Neural crest cell (in vitro differentiated cells): Measurements from ENCODE around the gene DSCAM. TPM values are rescaled to one million over a fixed set of nuclear protein-coding genes. Genes with fewer than 3 reads are reported as not detected.

Experiments used
- DNase-seq: peaks from one replicate; pipeline ENCODE4 v3.0.0; 2021; ENCODE audit warnings: low read depth, mixed read lengths, low spot score
- H3K27ac Mint-ChIP-seq: one replicate; pipeline ENCODE4 v1.8.0; 2021; ENCODE audit warnings: mild to moderate bottlenecking, mixed read lengths; ENCODE audit not compliant: unreplicated experiment
- H3K27me3 Mint-ChIP-seq: 2 replicates; pipeline ENCODE4 v1.8.0; 2021; ENCODE audit warnings: low read depth, mild to moderate bottlenecking, mixed read lengths
- H3K36me3 Mint-ChIP-seq: 2 replicates; pipeline ENCODE4 v1.8.0; 2021; ENCODE audit warnings: low read depth, mild to moderate bottlenecking, mixed read lengths
- H3K4me1 Mint-ChIP-seq: 2 replicates; pipeline ENCODE4 v1.8.0; 2021; ENCODE audit warnings: mixed read lengths
- H3K4me3 Mint-ChIP-seq: one replicate; pipeline ENCODE4 v1.8.0; 2021; ENCODE audit warnings: mild to moderate bottlenecking, mixed read lengths
- H3K9me3 Mint-ChIP-seq: 2 replicates; pipeline ENCODE4 v1.8.0; 2021; ENCODE audit warnings: mixed read lengths
- total RNA-seq: library from RNA; stranded (reverse); gene quantifications from 2 replicates; pipeline ENCODE4 v1.2.1, GENCODE V29; 2021
- TF ChIP-seq, protein P1 (sequence below): fragments of 200-600 bp; sonication (generic); conservative IDR thresholded peaks from 2 replicates; pipeline ENCODE4 v1.5.0; 2021; ENCODE audit warnings: antibody characterized with exemption, mild to moderate bottlenecking

DSCAM gene
- total RNA-seq, 1 donor from 2014 or later = 0.19 TPM

- Mint-ChIP-seq H3K27me3 (peaks cover 10% of the 10 kb centered on the region), H3K4me3 (no peak overlapping the region), H3K27ac (no peak overlapping the region), H3K4me1 (no peaks in the 10 kb centered on the region), H3K36me3 (no peaks in the 10 kb centered on the region), H3K9me3 (no peaks in the 10 kb centered on the region)
- DNase-seq = no peak
- TF ChIP-seq, protein P1, sequence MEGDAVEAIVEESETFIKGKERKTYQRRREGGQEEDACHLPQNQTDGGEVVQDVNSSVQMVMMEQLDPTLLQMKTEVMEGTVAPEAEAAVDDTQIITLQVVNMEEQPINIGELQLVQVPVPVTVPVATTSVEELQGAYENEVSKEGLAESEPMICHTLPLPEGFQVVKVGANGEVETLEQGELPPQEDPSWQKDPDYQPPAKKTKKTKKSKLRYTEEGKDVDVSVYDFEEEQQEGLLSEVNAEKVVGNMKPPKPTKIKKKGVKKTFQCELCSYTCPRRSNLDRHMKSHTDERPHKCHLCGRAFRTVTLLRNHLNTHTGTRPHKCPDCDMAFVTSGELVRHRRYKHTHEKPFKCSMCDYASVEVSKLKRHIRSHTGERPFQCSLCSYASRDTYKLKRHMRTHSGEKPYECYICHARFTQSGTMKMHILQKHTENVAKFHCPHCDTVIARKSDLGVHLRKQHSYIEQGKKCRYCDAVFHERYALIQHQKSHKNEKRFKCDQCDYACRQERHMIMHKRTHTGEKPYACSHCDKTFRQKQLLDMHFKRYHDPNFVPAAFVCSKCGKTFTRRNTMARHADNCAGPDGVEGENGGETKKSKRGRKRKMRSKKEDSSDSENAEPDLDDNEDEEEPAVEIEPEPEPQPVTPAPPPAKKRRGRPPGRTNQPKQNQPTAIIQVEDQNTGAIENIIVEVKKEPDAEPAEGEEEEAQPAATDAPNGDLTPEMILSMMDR = no peak
These were observed 862.5 kb downstream of the DSCAM start for GRCh38 chr21:39984286-39984991.

GRCh38 chr21:39980241-39980820, 866.6 kb downstream of the DSCAM start:
- no peaks in the 10 kb centered on the region for H3K27me3 Mint-ChIP-seq
- TF ChIP-seq, protein P1 = no peak
- no peaks in the 10 kb centered on the region for H3K4me1 Mint-ChIP-seq
- H3K27ac Mint-ChIP-seq = no peak overlapping the region
- no peaks in the 10 kb centered on the region for H3K36me3 Mint-ChIP-seq
- no peak for DNase-seq
- H3K4me3 Mint-ChIP-seq = no peak overlapping the region
- H3K9me3 Mint-ChIP-seq = peaks cover 3% of the 10 kb centered on the region

DNA sequence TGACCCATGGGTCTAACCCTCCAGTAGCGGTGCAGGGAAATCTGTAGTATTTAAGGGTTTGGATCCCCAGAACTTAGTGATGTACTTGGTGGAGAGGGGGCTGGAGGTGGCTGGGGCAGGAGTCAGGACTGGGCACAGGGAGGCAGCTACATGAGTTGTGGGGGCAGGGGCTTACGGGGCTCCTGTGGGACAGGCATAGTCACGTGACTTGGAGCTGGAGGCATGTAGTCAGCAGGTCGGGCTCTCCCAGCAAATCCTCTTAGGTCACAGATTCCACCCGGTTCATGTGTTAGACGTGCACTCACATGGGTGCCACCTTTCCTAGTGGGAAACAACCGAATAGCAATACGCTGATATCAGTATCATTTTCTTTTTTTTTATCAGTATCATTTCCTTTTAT, 867.6 kb downstream of the DSCAM start:
- Mint-ChIP-seq H3K9me3 (peaks cover 3% of the 10 kb centered on the region), H3K4me1 (no peaks in the 10 kb centered on the region), H3K36me3 (no peaks in the 10 kb centered on the region), H3K27me3 (no peaks in the 10 kb centered on the region), H3K27ac (no peak overlapping the region), H3K4me3 (no peak overlapping the region)
- TF ChIP-seq, protein P1 = no peak
- no peak for DNase-seq

GRCh38 chr21:39976800-39977199, 870.2 kb downstream of the DSCAM start:
- no peak for DNase-seq
- TF ChIP-seq, protein P1 = no peak
- H3K27ac Mint-ChIP-seq = no peak overlapping the region
- H3K9me3 Mint-ChIP-seq = peaks cover 3% of the 10 kb centered on the region
- H3K4me1 Mint-ChIP-seq = peaks cover 14% of the 10 kb centered on the region
- no peaks in the 10 kb centered on the region for H3K36me3 Mint-ChIP-seq
- H3K4me3 Mint-ChIP-seq = no peak overlapping the region
- H3K27me3 Mint-ChIP-seq = no peaks in the 10 kb centered on the region

- H3K4me3 Mint-ChIP-seq = no peak overlapping the region
- DNase-seq = no peak
- H3K4me1 Mint-ChIP-seq = peaks cover 18% of the 10 kb centered on the region
- H3K27me3 Mint-ChIP-seq = no peaks in the 10 kb centered on the region
- TF ChIP-seq, protein P1 = no peak
- no peaks in the 10 kb centered on the region for H3K36me3 Mint-ChIP-seq
- peaks cover 3% of the 10 kb centered on the region for H3K9me3 Mint-ChIP-seq
- no peak overlapping the region for H3K27ac Mint-ChIP-seq
These were observed 873.8 kb downstream of the DSCAM start for GRCh38 chr21:39972976-39973770.
